Sigmoid colon (tissue), 4 donors: ENCODE measurements around the gene ARHGAP44.

Experiments used
- CTCF ChIP-seq, 4 experiments: fragments of 450-650 bp in 3 of 4; fragments of 200-600 bp in 1 of 4; IDR thresholded peaks; one replicate each; pipeline ENCODE4 v1.5.1; 2016 to 2019; ENCODE audit warnings: antibody characterized with exemption in 4 of 4, mild to moderate bottlenecking in 3 of 4, moderate library complexity in 2 of 4
- EP300 ChIP-seq, 4 donors: sonication (generic); formaldehyde crosslinking; IDR thresholded peaks; one replicate each; pipeline ENCODE4 v1.6.1; 2017; ENCODE audit warnings: antibody characterized with exemption in 4 of 4
- POLR2A ChIP-seq, 2 donors: fragments of 450-650 bp; IDR thresholded peaks; one replicate each; pipeline ENCODE4 v1.6.1; 2016; ENCODE audit warnings: antibody characterized with exemption in 2 of 2, mild to moderate bottlenecking in 2 of 2, moderate library complexity in 2 of 2
- POLR2AphosphoS5 ChIP-seq, 4 donors: sonication (generic); formaldehyde crosslinking; IDR thresholded peaks; one replicate each; pipeline ENCODE4 v1.6.1; 2017; ENCODE audit warnings: antibody characterized with exemption in 4 of 4

- TF ChIP-seq CTCF (IDR thresholded peaks at IDR 0.05) (no peak), POLR2AphosphoS5 (IDR thresholded peaks at IDR 0.05) (no peak), POLR2A (IDR thresholded peaks at IDR 0.05) (no peak), EP300 (IDR thresholded peaks at IDR 0.05) (no peak)
Observed at GRCh38 chr17:12898110-12898509, 108.8 kb downstream of the ARHGAP44 start.
